Central memory CD8-positive, alpha-beta T cell (primary cell): Measurements from ENCODE around the gene PLXDC2.
"Not testable (repeated sequence)": the region's sequence is repeated elsewhere in the genome, so short reads cannot be mapped to it uniquely, and the experiment has no call there.

ENCODE experiments used
- ATAC-seq: fragments of 150-1000 bp; cut with Tn5 transposase; replicated peaks from 2 replicates; pipeline ENCODE4 v1.10.0; 2022; ENCODE audit warnings: mild to moderate bottlenecking, moderate FRiP score, moderate number of reproducible peaks; ENCODE audit not compliant: poor library complexity, severe bottlenecking; ENCODE audit errors: extremely low read depth
- DNase-seq, 2 donors: peaks; one replicate each; pipeline ENCODE4 v3.0.0; 2021; ENCODE audit warnings: low spot score in 2 of 2
- H3K27ac Mint-ChIP-seq: one replicate; pipeline ENCODE4 v1.8.0; 2022; ENCODE audit warnings: low read depth, mild to moderate bottlenecking, moderate library complexity, mixed read lengths
- H3K27me3 Mint-ChIP-seq: one replicate; pipeline ENCODE4 v1.8.0; 2022; ENCODE audit warnings: mixed read lengths
- H3K36me3 Mint-ChIP-seq: one replicate; pipeline ENCODE4 v1.8.0; 2022; ENCODE audit warnings: mild to moderate bottlenecking, moderate library complexity, mixed read lengths; ENCODE audit not compliant: insufficient read depth
- H3K4me1 Mint-ChIP-seq: one replicate; pipeline ENCODE4 v1.8.0; 2022; ENCODE audit warnings: mixed read lengths
- H3K4me3 Mint-ChIP-seq: one replicate; pipeline ENCODE4 v1.8.0; 2022; ENCODE audit warnings: mild to moderate bottlenecking, moderate library complexity, mixed read lengths
- H3K9me3 Mint-ChIP-seq: one replicate; pipeline ENCODE4 v1.8.0; 2022; ENCODE audit warnings: mixed read lengths

PLXDC2 gene

DNA sequence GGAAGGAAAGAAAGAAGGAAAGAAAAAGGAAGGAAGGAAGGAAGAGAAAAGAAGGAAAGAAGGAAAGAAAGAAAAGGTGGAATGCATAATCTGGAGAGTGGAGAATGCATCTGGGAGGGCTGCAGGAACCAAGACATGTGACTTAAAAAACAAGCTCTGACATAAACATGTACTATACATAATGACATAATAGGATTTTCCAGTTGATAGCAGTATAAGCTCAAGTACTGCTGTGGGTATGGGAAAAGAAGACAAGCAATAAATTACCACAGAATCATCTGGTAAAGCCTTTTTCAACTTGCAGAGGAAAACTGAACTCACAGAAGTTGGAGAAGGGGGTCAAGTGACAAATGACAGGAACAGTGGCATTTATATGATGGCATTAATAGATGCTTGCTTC lies 345.9 kb downstream of the PLXDC2 start:
- Mint-ChIP-seq H3K27me3 (no peaks in the 10 kb centered on the region), H3K27ac (no peak overlapping the region), H3K9me3 (peaks cover 22% of the 10 kb centered on the region), H3K4me1 (no peaks in the 10 kb centered on the region), H3K36me3 (no peaks in the 10 kb centered on the region), H3K4me3 (no peak overlapping the region)
- ATAC-seq (no peak), DNase-seq (no peak)

DNA sequence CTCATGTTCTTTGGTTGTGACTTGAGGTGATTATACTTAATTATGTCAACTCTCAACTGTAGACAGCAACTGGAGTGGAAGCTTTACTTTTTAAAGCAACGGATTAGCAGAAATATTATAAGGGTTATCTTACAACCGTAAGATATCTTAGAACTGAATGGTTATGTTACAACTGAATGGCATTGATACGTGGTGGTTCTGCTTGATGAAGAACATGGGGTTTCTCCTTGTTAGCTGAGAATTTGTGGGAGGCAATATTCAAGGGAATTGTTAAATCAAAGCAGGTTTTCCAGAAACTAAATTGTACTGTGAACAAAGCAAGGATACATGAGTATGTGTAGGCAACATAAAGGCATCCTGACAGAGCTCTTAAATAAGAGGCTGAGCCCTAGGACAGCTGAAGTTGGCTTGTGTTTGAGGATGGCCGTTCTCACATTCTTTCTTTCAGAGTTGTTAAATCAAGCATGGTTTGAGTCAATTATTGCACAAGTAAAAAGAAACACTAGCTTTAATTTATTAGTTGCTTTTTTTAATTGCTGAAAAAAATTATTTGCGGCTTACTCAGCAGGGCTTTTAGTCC lies 350.0 kb downstream of the PLXDC2 start:
- H3K4me3 Mint-ChIP-seq, result no peak overlapping the region
- ATAC-seq (no peak), DNase-seq (no peak)
- H3K27me3 Mint-ChIP-seq, result no peaks in the 10 kb centered on the region
- H3K27ac Mint-ChIP-seq, result no peak overlapping the region
- no peaks in the 10 kb centered on the region for H3K4me1 Mint-ChIP-seq
- no peaks in the 10 kb centered on the region for H3K36me3 Mint-ChIP-seq
- H3K9me3 Mint-ChIP-seq, result peaks cover 19% of the 10 kb centered on the region

DNA sequence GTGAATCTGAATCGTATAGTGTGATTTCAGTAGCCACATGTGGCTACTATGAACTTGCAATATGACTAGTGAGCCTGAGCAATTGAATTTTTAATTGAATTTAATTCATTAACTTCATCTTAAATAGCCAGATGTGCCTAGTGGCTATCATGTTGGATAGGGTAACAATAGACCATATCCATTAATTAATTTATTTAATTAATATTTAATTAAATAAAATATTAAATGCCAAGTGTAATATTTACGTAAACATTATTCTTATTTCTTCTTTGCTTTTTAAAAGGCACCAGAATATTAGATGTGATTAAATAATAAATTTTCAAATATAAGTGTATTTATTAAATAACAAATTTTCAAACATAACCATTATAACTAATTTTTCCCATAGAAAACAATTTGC lies 354.4 kb downstream of the PLXDC2 start:
- Mint-ChIP-seq H3K27ac (no peak overlapping the region), H3K27me3 (no peaks in the 10 kb centered on the region), H3K4me3 (no peak overlapping the region), H3K4me1 (no peaks in the 10 kb centered on the region), H3K9me3 (peaks cover 8% of the 10 kb centered on the region), H3K36me3 (no peaks in the 10 kb centered on the region)
- DNase-seq (no peak), ATAC-seq (no peak)

DNA sequence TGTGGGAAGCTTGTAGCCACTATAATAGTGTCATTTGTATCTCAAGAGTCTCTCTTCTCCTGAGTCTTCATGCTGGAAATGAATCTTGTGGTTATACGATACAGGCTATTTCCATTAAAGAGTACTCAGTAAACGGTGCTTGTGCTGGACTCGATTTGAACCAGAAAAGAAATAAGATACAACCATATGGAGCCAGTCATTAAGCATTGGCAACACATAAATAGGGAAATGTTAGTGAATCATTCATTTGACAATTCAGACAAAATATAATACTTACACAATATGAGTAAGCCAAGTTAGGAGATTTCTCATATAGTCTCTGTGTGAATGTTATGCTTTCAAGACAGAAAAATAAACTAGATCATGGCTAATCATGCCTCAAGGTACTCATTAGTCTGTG lies 356.8 kb downstream of the PLXDC2 start:
- ATAC-seq (no peak), DNase-seq (no peak)
- Mint-ChIP-seq H3K27me3 (no peaks in the 10 kb centered on the region), H3K9me3 (peaks cover 8% of the 10 kb centered on the region), H3K36me3 (no peaks in the 10 kb centered on the region), H3K27ac (no peak overlapping the region), H3K4me3 (no peak overlapping the region), H3K4me1 (no peaks in the 10 kb centered on the region)

DNA sequence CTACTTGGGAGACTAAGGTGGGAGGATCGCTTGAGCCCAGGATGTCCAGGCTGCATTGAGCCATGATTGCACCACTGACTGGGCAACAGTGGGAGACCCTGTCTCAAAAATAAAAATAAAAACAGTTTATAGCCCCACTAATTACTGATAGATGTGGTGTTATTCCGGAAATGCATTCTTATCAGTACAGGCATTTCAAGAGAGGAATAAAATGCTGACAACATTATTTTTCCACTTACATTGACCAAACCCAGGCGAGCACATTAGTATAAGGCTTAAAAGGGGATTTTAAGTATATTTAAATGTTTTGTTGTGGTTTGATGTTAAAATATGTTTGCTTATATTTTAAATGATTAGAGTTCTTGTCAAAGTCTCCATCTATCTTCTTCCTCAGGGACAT lies 359.5 kb downstream of the PLXDC2 start:
- peaks cover 2% of the 10 kb centered on the region for H3K36me3 Mint-ChIP-seq
- no peak overlapping the region for H3K27ac Mint-ChIP-seq
- H3K4me3 Mint-ChIP-seq, result no peak overlapping the region
- no peaks in the 10 kb centered on the region for H3K27me3 Mint-ChIP-seq
- no peaks in the 10 kb centered on the region for H3K4me1 Mint-ChIP-seq
- DNase-seq (no peak), ATAC-seq (no peak)
- H3K9me3 Mint-ChIP-seq, result no peaks in the 10 kb centered on the region

DNA sequence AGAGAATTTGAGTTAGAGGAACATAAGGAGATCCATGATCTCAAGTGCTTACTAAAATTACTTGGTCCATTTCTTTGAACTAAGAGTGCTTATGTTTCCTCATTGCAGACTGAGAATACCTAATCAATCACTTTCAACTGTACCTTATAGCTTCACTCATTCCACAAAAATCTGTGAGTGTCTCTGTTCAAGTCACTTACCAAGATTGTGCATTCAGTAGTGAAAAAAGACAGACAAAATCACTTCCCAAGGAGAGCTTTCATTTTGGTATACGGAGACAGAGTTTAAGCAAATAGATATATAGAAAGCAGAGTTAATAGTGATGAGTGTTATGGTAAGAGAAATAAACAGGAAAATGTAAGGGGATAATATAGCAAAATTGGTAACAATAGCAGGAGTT lies 364.5 kb downstream of the PLXDC2 start:
- Mint-ChIP-seq H3K27me3 (no peaks in the 10 kb centered on the region), H3K9me3 (peaks cover 13% of the 10 kb centered on the region), H3K36me3 (peaks cover 2% of the 10 kb centered on the region), H3K4me1 (no peaks in the 10 kb centered on the region), H3K27ac (no peak overlapping the region), H3K4me3 (no peak overlapping the region)
- ATAC-seq (no peak), DNase-seq (no peak)

DNA sequence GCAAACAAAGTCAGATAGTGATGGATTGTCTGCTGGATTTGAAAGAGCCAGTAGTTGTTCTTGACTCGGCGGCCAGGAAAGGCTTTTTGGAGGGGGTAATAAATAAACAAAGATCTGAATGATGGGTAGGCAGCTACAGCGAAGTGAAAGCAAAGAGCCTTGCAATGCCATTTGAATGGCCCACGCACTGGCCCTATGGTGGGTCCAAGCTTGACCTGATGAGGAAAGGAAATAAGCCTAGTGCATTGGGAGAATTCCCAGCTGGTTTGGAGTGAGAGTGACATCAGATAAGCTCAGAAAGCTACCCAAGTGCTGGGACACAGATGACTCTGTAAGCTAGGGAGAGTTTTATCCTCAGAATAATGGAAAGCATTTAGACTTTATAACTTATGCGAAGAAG lies 365.2 kb downstream of the PLXDC2 start:
- no peaks in the 10 kb centered on the region for H3K27me3 Mint-ChIP-seq
- ATAC-seq, result no peak
- H3K36me3 Mint-ChIP-seq, result peaks cover 2% of the 10 kb centered on the region
- no peaks in the 10 kb centered on the region for H3K4me1 Mint-ChIP-seq
- H3K27ac Mint-ChIP-seq, result no peak overlapping the region
- H3K9me3 Mint-ChIP-seq, result peaks cover 13% of the 10 kb centered on the region
- no peak overlapping the region for H3K4me3 Mint-ChIP-seq
- no peak for DNase-seq

DNA sequence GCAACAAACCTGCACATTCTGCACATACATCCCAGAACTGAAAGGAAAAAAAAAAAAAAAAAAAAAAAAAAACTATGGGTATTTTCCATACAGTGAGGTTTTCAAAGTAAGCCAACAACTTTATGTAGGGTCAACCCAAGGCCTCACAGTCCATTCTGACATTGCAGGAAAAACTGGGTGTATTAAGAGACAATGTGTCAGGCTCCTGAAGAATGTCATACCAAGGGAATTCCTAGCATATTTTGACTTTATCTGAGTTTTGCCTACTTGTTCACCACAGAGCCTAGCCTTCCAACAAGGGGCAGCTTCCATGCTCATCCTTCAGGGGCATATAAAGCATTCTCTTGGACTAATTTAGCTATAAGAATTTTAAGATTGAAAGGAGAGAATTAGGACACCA lies 368.9 kb downstream of the PLXDC2 start:
- no peak for DNase-seq
- H3K27me3 Mint-ChIP-seq, result no peaks in the 10 kb centered on the region

DNA sequence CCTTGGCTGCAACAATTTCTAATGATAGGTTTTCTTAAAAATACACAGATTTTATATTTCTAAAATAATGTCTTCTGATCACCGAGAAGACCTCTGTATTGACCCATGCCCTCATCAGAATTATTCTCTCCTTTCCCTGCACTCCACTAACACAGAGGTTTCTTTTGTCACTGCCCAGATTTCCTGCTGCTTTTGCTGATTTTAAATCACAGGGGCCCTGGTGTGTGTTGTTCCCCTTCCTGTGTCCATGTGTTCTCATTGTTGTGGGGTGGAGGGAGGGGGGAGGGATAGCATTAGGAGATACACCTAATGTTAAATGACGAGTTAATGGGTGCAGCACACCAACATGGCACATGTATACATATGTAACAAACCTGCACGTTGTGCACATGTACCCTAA lies 375.2 kb downstream of the PLXDC2 start:
- not testable (repeated sequence) for DNase-seq, H3K4me1 Mint-ChIP-seq, H3K36me3 Mint-ChIP-seq, H3K9me3 Mint-ChIP-seq, H3K27me3 Mint-ChIP-seq, H3K4me3 Mint-ChIP-seq, ATAC-seq, H3K27ac Mint-ChIP-seq

More for the DNA sequence above, 368.9 kb downstream of the PLXDC2 start:
- ATAC-seq, result no peak
- Mint-ChIP-seq H3K4me1 (no peaks in the 10 kb centered on the region), H3K36me3 (no peaks in the 10 kb centered on the region), H3K4me3 (no peak overlapping the region), H3K27ac (no peak overlapping the region), H3K9me3 (peaks cover 13% of the 10 kb centered on the region)

DNA sequence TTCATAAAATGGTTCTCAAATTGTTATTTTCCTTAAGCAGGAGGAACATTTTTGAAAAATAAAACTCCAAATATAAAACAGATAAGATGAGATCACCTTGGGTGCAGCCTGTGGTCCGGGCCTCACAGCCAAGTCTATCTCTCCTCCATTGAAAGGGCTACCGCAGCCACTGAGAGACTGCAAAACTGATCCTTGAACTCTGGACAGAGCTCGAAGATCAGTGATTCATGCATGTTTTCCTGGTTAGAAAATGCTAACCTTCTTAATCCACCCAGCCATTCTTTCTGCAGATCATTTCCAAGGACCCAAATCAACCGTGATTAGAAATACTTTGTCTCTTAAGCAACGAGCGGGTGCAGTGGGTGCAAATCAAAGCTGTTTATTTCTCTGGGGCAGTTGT lies 378.8 kb downstream of the PLXDC2 start:
- no peak for DNase-seq
- no peaks in the 10 kb centered on the region for H3K4me1 Mint-ChIP-seq
- no peaks in the 10 kb centered on the region for H3K36me3 Mint-ChIP-seq
- no peak for ATAC-seq
- H3K27me3 Mint-ChIP-seq, result no peaks in the 10 kb centered on the region
- H3K27ac Mint-ChIP-seq, result no peak overlapping the region
- no peak overlapping the region for H3K4me3 Mint-ChIP-seq
- H3K9me3 Mint-ChIP-seq, result peaks cover 5% of the 10 kb centered on the region

DNA sequence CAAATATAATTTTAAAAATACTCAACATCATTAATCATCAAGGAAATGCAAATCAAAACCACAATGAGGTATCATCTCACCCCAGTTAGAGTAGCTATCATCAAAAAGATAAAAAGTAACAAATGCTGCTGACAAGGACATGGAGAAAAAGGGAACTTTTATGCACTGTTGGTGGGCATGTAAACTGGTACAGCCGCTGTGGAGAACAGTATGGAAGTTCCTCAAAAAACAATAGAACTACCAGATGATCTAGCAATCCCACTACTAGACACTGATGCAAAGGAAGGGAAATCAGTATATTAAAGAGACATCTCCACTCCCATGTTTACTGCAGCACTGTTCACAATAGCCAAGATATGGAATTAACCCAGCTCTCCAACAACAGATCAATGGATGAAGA lies 384.5 kb downstream of the PLXDC2 start:
- no peak for DNase-seq
- H3K9me3 Mint-ChIP-seq, result peaks cover 3% of the 10 kb centered on the region
- no peaks in the 10 kb centered on the region for H3K36me3 Mint-ChIP-seq

DNA sequence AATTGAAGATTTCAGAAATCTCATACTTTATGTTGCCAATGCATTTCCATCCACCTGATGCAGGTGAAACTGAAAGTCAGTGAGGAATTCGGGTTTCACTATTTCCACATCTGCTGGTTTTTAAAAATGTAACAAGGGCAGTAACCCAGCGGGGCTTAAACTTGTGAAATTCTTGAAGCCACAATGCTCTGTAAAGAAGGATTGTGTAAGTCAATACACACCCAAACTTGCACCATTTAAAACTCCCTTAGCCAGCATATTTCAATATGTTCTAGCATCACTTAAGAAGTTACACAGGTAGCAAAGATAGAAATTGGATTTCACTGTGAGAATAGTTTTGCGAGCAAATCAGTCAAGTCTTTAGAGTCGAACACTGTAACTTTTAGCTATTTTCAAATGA lies 386.1 kb downstream of the PLXDC2 start:
- no peak overlapping the region for H3K4me3 Mint-ChIP-seq
- no peak for ATAC-seq

More for the DNA sequence above, 384.5 kb downstream of the PLXDC2 start:
- Mint-ChIP-seq H3K27ac (no peak overlapping the region), H3K4me3 (no peak overlapping the region), H3K27me3 (no peaks in the 10 kb centered on the region), H3K4me1 (no peaks in the 10 kb centered on the region)
- no peak for ATAC-seq

DNA sequence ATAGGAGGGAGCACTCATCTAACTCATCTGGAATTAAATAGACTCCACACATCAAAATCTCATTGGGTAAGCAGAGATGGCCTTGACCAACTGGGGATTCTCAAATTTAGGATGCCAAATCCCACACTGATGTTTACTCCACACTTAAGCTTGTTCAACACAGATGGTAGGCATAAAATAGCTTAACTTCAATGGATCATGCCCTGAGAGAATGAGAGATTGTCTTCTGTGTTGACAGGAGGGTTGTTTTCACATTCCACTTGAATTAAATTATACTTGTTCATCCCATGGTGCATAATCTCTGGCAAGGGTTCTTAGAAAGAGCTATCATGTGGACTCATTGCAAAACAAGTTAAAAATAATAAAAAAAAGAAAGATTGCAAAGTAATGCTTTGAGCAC lies 391.4 kb downstream of the PLXDC2 start:
- DNase-seq (no peak), ATAC-seq (no peak)
- H3K36me3 Mint-ChIP-seq, result no peaks in the 10 kb centered on the region
- H3K9me3 Mint-ChIP-seq, result peaks cover 14% of the 10 kb centered on the region
- H3K27me3 Mint-ChIP-seq, result no peaks in the 10 kb centered on the region
- no peak overlapping the region for H3K27ac Mint-ChIP-seq
- no peaks in the 10 kb centered on the region for H3K4me1 Mint-ChIP-seq
- no peak overlapping the region for H3K4me3 Mint-ChIP-seq

More for the DNA sequence above, 386.1 kb downstream of the PLXDC2 start:
- no peak for DNase-seq
- no peaks in the 10 kb centered on the region for H3K27me3 Mint-ChIP-seq
- H3K4me1 Mint-ChIP-seq, result no peaks in the 10 kb centered on the region
- peaks cover 6% of the 10 kb centered on the region for H3K9me3 Mint-ChIP-seq
- no peaks in the 10 kb centered on the region for H3K36me3 Mint-ChIP-seq
- no peak overlapping the region for H3K27ac Mint-ChIP-seq

DNA sequence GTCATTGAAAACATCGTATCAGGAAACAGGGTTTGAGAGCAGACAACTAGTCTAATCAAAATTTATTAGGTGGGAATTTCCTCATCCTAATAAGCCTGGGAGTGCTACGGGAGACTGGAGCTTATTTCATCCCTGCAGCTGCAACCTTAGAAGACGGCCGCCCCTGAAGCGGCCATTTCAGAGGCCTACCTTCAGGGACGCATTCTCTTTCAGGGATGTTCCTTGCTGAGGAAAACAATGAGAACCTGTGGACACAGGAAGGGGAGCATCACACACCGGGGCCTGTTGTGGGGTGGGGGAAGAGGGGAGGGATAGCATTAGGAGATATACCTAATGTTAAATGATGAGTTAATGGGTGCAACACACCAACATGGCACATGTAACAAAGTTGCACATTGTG lies 392.9 kb downstream of the PLXDC2 start:
- peaks cover 14% of the 10 kb centered on the region for H3K9me3 Mint-ChIP-seq
- not testable (repeated sequence) for H3K4me3 Mint-ChIP-seq, H3K36me3 Mint-ChIP-seq, H3K27me3 Mint-ChIP-seq, H3K4me1 Mint-ChIP-seq, ATAC-seq, H3K27ac Mint-ChIP-seq, DNase-seq
